SU-DHL-6 (cell line): ENCODE measurements around the gene ACE.

ENCODE experiments used
- CTCF ChIP-seq: fragments of 200-600 bp; sonication (generic); IDR thresholded peaks from one replicate; pipeline ENCODE4 v1.5.1; 2017; ENCODE audit warnings: antibody characterized with exemption, mild to moderate bottlenecking, low read length, moderate library complexity; ENCODE audit not compliant: insufficient read depth, poor library complexity, severe bottlenecking
- EZH2phosphoT487 ChIP-seq: fragments of 200-600 bp; sonication (generic), shearing (Covaris generic); conservative IDR thresholded peaks from 2 replicates; pipeline ENCODE4 v1.6.1; 2018; ENCODE audit warnings: mild to moderate bottlenecking, antibody characterized with exemption, low read length, moderate library complexity, mixed read lengths

GRCh38 chr17:63452046-63452961 is 24.6 kb upstream of the ACE start:
- TF ChIP-seq CTCF = no peak
- TF ChIP-seq EZH2phosphoT487 = no peak
